Measurements from ENCODE around the gene TCAP.
"Not testable (repeated sequence)": the region's sequence is repeated elsewhere in the genome, so short reads cannot be mapped to it uniquely, and the experiment has no call there.

TCAP gene

DNA sequence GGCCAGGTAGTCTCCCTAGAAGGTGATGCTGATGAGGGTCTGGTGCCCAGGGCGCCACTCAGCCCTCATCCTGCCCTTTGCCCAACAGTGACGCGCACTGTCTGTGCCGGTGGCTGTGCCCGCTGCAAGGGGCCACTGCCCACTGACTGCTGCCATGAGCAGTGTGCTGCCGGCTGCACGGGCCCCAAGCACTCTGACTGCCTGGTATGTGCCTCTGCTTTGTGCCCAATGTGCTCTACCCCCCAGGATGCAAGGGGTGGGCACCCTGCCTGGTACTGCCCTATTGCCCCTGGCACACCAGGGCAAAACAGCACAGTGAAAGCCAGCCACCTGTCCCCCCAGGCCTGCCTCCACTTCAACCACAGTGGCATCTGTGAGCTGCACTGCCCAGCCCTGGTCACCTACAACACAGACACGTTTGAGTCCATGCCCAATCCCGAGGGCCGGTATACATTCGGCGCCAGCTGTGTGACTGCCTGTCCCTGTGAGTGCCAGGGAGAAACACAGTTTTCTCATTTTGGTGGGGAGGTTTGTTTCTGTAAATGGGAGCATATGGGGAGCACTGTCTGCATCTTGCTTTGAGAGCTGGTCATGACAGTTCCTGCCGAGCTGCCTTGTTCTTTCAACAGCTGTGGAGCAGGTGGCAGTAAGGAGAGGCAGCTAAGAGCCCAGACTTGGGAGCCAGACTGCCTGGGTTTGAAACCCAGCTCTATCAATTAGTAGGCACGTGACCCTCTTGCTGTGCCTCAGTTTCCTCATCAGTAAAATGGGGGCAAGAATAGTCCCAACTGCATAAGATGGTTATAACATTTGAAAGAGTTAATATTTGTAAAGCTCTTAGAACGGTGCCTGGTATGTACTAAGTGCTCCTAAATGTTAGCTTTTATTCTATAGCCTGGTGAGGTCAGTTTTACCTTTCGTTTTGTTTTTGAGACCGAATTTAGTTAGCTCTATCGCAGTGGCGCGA is 45.1 kb downstream of the TCAP start:
- Histone ChIP-seq H3F3A (ENCODE audit: insufficient read depth, low read length) (no peaks in the 10 kb centered on the region), H2AFZ (ENCODE audit: low read length) (no peak overlapping the region), H3K27me3 (replicated peaks; ENCODE audit: insufficient read depth, low read length) (no peaks in the 10 kb centered on the region), H3K27ac (ENCODE audit: low read length) (no peak overlapping the region), H3K9ac (ENCODE audit: low read length) (no peak overlapping the region), H3K4me2 (ENCODE audit: low read depth, low read length) (no peak overlapping the region), H3K36me3 (replicated peaks; ENCODE audit: insufficient read depth, low read length) (no peaks in the 10 kb centered on the region), H3K79me2 (ENCODE audit: low read length) (no peaks in the 10 kb centered on the region), H3K9me2 (replicated peaks; ENCODE audit: insufficient read depth, low read length) (no peaks in the 10 kb centered on the region), H3K4me3 (ENCODE audit: low read length) (no peak overlapping the region), H3K9me3 (replicated peaks; ENCODE audit: insufficient read depth, low read length) (no peaks in the 10 kb centered on the region), H3K4me1 (ENCODE audit: low read length) (peaks cover 10% of the 10 kb centered on the region), H4K20me1 (ENCODE audit: insufficient read depth, low read length) (no peaks in the 10 kb centered on the region)
- no peak for DNase-seq
- no peak for TF ChIP-seq EZH2phosphoT487 (IDR thresholded peaks at IDR 0.05; ENCODE audit: low read length)
- no peak for TF ChIP-seq EZH2 (optimal IDR thresholded peaks at IDR 0.05; ENCODE audit: low read depth, low read length)
- TF ChIP-seq, protein P1, sequence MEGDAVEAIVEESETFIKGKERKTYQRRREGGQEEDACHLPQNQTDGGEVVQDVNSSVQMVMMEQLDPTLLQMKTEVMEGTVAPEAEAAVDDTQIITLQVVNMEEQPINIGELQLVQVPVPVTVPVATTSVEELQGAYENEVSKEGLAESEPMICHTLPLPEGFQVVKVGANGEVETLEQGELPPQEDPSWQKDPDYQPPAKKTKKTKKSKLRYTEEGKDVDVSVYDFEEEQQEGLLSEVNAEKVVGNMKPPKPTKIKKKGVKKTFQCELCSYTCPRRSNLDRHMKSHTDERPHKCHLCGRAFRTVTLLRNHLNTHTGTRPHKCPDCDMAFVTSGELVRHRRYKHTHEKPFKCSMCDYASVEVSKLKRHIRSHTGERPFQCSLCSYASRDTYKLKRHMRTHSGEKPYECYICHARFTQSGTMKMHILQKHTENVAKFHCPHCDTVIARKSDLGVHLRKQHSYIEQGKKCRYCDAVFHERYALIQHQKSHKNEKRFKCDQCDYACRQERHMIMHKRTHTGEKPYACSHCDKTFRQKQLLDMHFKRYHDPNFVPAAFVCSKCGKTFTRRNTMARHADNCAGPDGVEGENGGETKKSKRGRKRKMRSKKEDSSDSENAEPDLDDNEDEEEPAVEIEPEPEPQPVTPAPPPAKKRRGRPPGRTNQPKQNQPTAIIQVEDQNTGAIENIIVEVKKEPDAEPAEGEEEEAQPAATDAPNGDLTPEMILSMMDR (IDR thresholded peaks at IDR 0.05; ENCODE audit: low read length): no peak

DNA sequence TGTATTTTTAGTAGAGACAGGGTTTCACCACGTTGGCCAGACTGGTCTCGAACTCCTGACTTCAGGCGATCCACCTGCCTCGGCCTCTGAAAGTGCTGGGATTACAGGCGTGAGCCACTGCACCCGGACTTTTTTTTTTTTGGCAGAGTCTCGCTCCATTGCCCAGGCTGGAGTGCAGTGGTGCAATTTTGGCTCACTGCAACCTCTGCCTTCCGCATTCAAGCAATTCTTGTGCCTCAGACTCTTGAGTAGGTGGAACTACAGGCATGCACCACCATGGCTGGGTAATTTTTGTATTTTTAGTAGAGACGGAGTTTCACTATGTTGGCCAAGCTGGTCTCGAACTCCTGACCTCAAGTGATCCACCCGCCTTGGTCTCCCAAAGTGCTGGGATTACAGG is 45.9 kb downstream of the TCAP start:
- not testable (repeated sequence) for H3K27me3 ChIP-seq (replicated peaks; ENCODE audit: insufficient read depth, low read length); H3K79me2 ChIP-seq (ENCODE audit: low read length); H3K9me2 ChIP-seq (replicated peaks; ENCODE audit: insufficient read depth, low read length); H3K9me3 ChIP-seq (replicated peaks; ENCODE audit: insufficient read depth, low read length); DNase-seq; H2AFZ ChIP-seq (ENCODE audit: low read length); H3K4me2 ChIP-seq (ENCODE audit: low read depth, low read length); H3K4me3 ChIP-seq (ENCODE audit: low read length); H4K20me1 ChIP-seq (ENCODE audit: insufficient read depth, low read length); H3K9ac ChIP-seq (ENCODE audit: low read length); H3K27ac ChIP-seq (ENCODE audit: low read length); H3K36me3 ChIP-seq (replicated peaks; ENCODE audit: insufficient read depth, low read length); H3F3A ChIP-seq (ENCODE audit: insufficient read depth, low read length)
- H3K4me1 ChIP-seq (ENCODE audit: low read length): peaks cover 10% of the 10 kb centered on the region

DNA sequence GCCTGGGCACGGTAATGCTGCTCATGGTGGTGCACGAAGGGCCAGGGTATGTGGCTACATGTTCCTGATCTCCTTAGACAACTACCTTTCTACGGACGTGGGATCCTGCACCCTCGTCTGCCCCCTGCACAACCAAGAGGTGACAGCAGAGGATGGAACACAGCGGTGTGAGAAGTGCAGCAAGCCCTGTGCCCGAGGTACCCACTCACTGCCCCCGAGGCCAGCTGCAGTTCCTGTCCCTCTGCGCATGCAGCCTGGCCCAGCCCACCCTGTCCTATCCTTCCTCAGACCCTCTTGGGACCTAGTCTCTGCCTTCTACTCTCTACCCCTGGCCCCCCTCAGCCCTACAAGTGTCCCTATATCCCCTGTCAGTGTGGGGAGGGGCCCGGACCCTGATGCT is 46.7 kb downstream of the TCAP start:
- Histone ChIP-seq H3K9me2 (replicated peaks; ENCODE audit: insufficient read depth, low read length) (no peaks in the 10 kb centered on the region), H3K9ac (ENCODE audit: low read length) (no peak overlapping the region), H2AFZ (ENCODE audit: low read length) (no peak overlapping the region), H3K9me3 (replicated peaks; ENCODE audit: insufficient read depth, low read length) (no peaks in the 10 kb centered on the region), H3K27me3 (replicated peaks; ENCODE audit: insufficient read depth, low read length) (no peaks in the 10 kb centered on the region), H3K4me2 (ENCODE audit: low read depth, low read length) (no peak overlapping the region), H3K79me2 (ENCODE audit: low read length) (no peaks in the 10 kb centered on the region), H3K4me3 (ENCODE audit: low read length) (no peak overlapping the region), H3K36me3 (replicated peaks; ENCODE audit: insufficient read depth, low read length) (no peaks in the 10 kb centered on the region), H4K20me1 (ENCODE audit: insufficient read depth, low read length) (no peaks in the 10 kb centered on the region), H3F3A (ENCODE audit: insufficient read depth, low read length) (no peaks in the 10 kb centered on the region), H3K27ac (ENCODE audit: low read length) (no peak overlapping the region), H3K4me1 (ENCODE audit: low read length) (peaks cover 7% of the 10 kb centered on the region)
- TF ChIP-seq EZH2phosphoT487 (IDR thresholded peaks at IDR 0.05; ENCODE audit: low read length): no peak
- TF ChIP-seq, protein P1 (IDR thresholded peaks at IDR 0.05; ENCODE audit: low read length): no peak
- no peak for TF ChIP-seq EZH2 (optimal IDR thresholded peaks at IDR 0.05; ENCODE audit: low read depth, low read length)
- no peak for DNase-seq

DNA sequence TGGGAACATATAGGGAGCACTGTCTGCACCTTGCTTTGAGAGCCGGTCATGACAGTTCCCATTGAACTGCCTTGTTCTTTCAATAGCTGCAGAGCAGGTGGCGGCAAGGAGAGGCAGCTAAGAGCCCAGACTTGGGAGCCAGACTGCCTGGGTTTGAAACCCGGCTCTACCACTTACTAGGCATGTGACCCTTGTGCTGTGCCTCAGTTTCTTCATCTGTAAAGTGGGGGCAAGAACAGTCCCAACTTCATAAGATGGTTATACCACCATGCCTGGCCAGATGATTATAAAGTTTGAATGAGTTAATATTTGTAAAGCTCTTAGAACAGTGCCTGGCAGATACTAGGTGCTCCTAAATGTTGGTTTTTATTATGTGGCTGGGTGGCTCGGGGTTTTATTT is 49.1 kb downstream of the TCAP start:
- H3K27me3 ChIP-seq (replicated peaks; ENCODE audit: insufficient read depth, low read length): no peaks in the 10 kb centered on the region
- H3K9me2 ChIP-seq (replicated peaks; ENCODE audit: insufficient read depth, low read length): no peaks in the 10 kb centered on the region
- H3K4me1 ChIP-seq (ENCODE audit: low read length): no peaks in the 10 kb centered on the region
- DNase-seq: no peak
- H2AFZ ChIP-seq (ENCODE audit: low read length): no peak overlapping the region
- no peaks in the 10 kb centered on the region for H3F3A ChIP-seq (ENCODE audit: insufficient read depth, low read length)
- H4K20me1 ChIP-seq (ENCODE audit: insufficient read depth, low read length): no peaks in the 10 kb centered on the region
- no peak overlapping the region for H3K27ac ChIP-seq (ENCODE audit: low read length)
- TF ChIP-seq EZH2phosphoT487 (IDR thresholded peaks at IDR 0.05; ENCODE audit: low read length): no peak
- no peak for TF ChIP-seq EZH2 (optimal IDR thresholded peaks at IDR 0.05; ENCODE audit: low read depth, low read length)
- TF ChIP-seq, protein P1 (IDR thresholded peaks at IDR 0.05; ENCODE audit: low read length): no peak
- H3K4me3 ChIP-seq (ENCODE audit: low read length): no peak overlapping the region
- no peaks in the 10 kb centered on the region for H3K36me3 ChIP-seq (replicated peaks; ENCODE audit: insufficient read depth, low read length)
- H3K4me2 ChIP-seq (ENCODE audit: low read depth, low read length): no peak overlapping the region
- no peak overlapping the region for H3K9ac ChIP-seq (ENCODE audit: low read length)
- H3K9me3 ChIP-seq (replicated peaks; ENCODE audit: insufficient read depth, low read length): no peaks in the 10 kb centered on the region
- H3K79me2 ChIP-seq (ENCODE audit: low read length): no peaks in the 10 kb centered on the region
